Urinary bladder (tissue), 4 donors: ENCODE results near the gene DEF6. TPM values are rescaled to one million over a fixed set of nuclear protein-coding genes. Genes with fewer than 3 reads are reported as not detected.
"Not testable (repeated sequence)": the region's sequence is repeated elsewhere in the genome, so short reads cannot be mapped to it uniquely, and the experiment has no call there.

ENCODE experiments used
- DNase-seq: peaks from one replicate; pipeline ENCODE4 v3.0.0-alpha.2; 2015; ENCODE audit errors: extremely low spot score
- H3K27ac ChIP-seq: one replicate; pipeline ENCODE4 v1.5.1; 2013; ENCODE audit warnings: low read depth, mild to moderate bottlenecking, moderate library complexity
- H3K36me3 ChIP-seq: one replicate; pipeline ENCODE4 v1.6.1; 2013; ENCODE audit warnings: mild to moderate bottlenecking, moderate library complexity; ENCODE audit not compliant: insufficient read depth
- H3K4me1 ChIP-seq: one replicate; pipeline ENCODE4 v1.6.1; 2013; ENCODE audit warnings: mild to moderate bottlenecking, moderate library complexity; ENCODE audit not compliant: insufficient read depth
- H3K4me3 ChIP-seq: one replicate; pipeline ENCODE4 v1.5.1; 2013; ENCODE audit warnings: low read depth, low read length
- WGBS: extraction: QIAGEN DNeasy Blood & Tissue Kit; methylation state at CpG from one replicate; pipeline ENCODE4 v1.1.7; 2013; 5-methylcytosine and 5-hydroxymethylcytosine counted together
- polyA plus RNA-seq: library from polyadenylated mRNA; stranded (reverse); fragments of 200-250 nt; gene quantifications from one replicate; pipeline ENCODE4 v1.2.3, GENCODE V29; 2013
- total RNA-seq: library from RNA; depleted of rRNA; stranded (reverse); fragments of >200 nt; gene quantifications from one replicate; pipeline ENCODE4 v1.2.3, GENCODE V29; 2014
- donor health status: healthy with polysubstance abuse.
- donor health status: healthy.

Gene DEF6
- total and polyA plus RNA-seq, 2 donors, result 7.2 to 7.8 TPM

- not testable (repeated sequence) for DNase-seq, H3K36me3 ChIP-seq, H3K27ac ChIP-seq, H3K4me1 ChIP-seq, H3K4me3 ChIP-seq
- 97% methylated on average over 2 of the region's 2 CpGs for WGBS
Measured at GRCh38 chr6:35308543-35308942, 10.9 kb downstream of the DEF6 start.

DNA sequence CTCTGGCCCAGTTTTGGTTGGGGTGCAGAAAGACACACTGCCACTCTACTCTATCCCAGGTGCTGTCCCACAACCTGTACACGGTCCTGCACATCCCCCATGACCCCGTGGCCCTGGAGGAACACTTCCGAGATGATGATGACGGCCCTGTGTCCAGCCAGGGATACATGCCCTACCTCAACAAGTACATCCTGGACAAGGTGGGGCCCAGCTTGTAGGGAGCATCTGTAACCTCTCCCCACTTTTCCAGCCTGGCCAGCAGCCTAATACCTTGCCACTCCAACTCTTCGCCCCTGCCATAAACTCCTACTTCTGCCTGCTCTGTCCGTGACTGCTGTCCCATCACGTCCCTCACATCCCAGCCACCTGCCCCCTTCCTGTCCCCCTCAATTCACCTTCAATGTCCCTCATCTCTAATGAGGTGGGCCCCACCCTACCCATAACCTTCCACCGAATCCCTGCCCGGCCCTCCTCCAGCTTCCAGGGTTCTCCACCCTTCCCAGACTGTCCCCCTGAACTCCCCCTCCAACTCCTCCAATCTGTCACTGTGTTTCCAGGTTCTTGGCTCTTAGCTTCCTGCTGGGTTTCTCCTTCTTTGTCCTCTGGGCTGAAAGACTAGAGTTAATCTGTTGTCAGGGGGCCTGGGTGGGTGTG, 12.1 kb downstream of the DEF6 start:
- H3K4me1 ChIP-seq, result no peaks in the 10 kb centered on the region
- 91% methylated on average over 9 of the region's 9 CpGs for WGBS
- H3K4me3 ChIP-seq, result no peak overlapping the region
- DNase-seq, result no peak
- no peak overlapping the region for H3K27ac ChIP-seq
- H3K36me3 ChIP-seq, result no peaks in the 10 kb centered on the region

DNA sequence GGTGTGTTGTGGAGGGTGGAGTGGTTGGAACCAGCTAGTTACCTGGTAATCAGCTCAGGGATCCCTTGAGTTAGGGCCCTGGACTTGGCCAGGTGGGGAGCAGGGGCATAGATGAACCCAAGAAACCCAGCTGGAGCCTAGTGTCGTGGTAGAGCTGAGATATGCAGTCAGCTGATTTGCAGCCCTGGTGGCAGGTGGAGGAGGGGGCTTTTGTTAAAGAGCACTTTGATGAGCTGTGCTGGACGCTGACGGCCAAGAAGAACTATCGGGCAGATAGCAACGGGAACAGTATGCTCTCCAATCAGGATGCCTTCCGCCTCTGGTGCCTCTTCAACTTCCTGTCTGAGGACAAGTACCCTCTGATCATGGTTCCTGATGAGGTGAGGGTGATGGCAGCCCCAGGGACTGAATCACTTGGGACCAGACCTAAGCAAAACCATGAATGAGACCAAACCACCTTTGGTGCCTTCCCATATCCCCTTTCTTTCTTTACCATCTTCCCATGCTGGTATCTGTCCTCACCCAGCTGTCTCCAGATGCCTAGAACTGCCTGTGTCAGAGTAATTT, 12.7 kb downstream of the DEF6 start:
- Histone ChIP-seq H3K4me1 (no peaks in the 10 kb centered on the region), H3K4me3 (no peak overlapping the region), H3K27ac (no peak overlapping the region), H3K36me3 (no peaks in the 10 kb centered on the region)
- no peak for DNase-seq
- 86% methylated on average over 6 of the region's 6 CpGs for WGBS

DNA sequence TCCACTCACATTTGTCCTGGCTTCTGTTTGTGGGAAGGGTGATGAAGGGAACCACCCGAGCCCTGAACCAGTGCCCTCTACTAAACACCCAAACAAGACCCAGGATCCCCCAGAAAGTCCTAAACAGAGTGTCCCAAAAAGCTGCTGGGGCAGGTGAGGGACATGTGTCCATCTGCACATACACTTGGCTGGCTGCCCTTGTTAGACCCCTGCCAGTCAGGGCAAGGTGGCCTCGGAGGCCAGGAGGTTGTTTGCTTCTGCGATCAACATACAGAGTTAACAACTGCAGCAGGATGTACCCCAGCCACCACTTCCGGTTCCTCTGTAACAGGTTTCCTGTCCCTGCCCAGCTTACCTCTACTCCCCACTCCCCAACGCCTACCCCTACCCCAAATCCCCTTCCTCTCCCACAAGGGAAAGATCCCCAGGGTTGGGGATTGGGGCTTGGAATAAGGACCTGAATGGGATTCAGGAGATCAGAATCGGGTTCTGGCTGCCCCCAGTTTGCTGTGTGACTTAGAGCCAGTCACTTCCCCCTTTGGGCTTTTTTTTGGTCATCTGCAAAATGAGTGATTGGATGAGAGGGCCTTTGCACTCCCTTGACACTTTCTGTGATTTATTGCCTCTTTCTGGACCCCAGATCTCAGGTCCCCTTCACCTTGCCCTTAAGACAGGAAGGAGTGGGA, 13.9 kb downstream of the DEF6 start:
- Histone ChIP-seq H3K4me3 (no peak overlapping the region), H3K36me3 (no peaks in the 10 kb centered on the region), H3K4me1 (no peaks in the 10 kb centered on the region), H3K27ac (no peak overlapping the region)
- DNase-seq, result no peak
- 75% methylated on average over 6 of the region's 6 CpGs for WGBS

DNA sequence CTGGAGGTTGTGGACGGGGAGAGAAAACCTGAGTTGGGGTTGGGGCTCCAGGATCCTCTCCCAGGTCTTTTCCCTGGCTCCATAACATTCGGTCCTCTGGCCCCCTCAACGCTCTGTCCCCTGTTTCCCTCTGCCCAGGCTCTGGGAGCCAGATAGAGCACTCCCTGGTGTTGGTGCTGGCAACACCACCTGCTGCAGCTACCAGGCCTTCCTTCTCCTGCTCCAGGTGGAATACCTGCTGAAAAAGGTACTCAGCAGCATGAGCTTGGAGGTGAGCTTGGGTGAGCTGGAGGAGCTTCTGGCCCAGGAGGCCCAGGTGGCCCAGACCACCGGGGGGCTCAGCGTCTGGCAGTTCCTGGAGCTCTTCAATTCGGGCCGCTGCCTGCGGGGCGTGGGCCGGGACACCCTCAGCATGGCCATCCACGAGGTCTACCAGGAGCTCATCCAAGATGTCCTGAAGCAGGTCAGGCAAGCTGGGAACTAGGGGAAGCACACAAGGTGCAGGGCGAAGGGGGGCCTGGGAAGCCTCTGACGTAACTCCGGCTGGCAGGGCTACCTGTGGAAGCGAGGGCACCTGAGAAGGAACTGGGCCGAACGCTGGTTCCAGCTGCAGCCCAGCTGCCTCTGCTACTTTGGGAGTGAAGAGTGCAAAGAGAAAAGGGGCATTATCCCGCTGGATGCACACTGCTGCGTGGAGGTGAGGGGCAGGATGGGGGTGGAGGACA, 14.6 kb downstream of the DEF6 start:
- Histone ChIP-seq H3K27ac (no peak overlapping the region), H3K4me1 (no peaks in the 10 kb centered on the region), H3K36me3 (no peaks in the 10 kb centered on the region), H3K4me3 (no peak overlapping the region)
- no peak for DNase-seq
- 93% methylated on average over 19 of the region's 19 CpGs for WGBS

DNA sequence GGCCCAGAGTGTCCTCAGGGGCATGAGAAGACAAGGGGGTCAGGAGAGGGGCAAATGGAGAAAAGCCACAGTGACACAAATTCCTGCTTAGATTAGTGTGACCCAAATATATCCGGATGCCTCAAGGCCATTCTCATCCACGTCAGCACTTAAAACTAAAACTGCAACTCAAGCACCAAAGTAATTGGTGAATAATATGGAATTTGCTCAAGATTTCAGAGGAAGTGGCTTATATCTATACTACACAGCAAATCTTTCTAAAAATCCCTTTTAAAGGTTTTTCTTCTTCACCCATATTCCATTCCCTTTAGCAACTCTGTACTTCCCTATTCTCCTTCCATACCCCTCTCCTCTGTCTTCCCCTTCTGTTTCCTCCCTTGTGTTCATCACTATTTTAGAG, 15.2 kb downstream of the DEF6 start:
- DNase-seq, result no peak
- 67% methylated on average over 2 of the region's 2 CpGs for WGBS
- Histone ChIP-seq H3K4me1 (no peaks in the 10 kb centered on the region), H3K27ac (no peak overlapping the region), H3K4me3 (no peak overlapping the region), H3K36me3 (no peaks in the 10 kb centered on the region)

- no peaks in the 10 kb centered on the region for H3K36me3 ChIP-seq
- no peak overlapping the region for H3K27ac ChIP-seq
- H3K4me3 ChIP-seq, result peak overlapping the region; percentile 37
- H3K4me1 ChIP-seq, result no peaks in the 10 kb centered on the region
- WGBS, result 19% methylated on average over 28 of the region's 28 CpGs
- no peak for DNase-seq
Measured at GRCh38 chr6:35317483-35318195, 20.0 kb downstream of the DEF6 start.

DNA sequence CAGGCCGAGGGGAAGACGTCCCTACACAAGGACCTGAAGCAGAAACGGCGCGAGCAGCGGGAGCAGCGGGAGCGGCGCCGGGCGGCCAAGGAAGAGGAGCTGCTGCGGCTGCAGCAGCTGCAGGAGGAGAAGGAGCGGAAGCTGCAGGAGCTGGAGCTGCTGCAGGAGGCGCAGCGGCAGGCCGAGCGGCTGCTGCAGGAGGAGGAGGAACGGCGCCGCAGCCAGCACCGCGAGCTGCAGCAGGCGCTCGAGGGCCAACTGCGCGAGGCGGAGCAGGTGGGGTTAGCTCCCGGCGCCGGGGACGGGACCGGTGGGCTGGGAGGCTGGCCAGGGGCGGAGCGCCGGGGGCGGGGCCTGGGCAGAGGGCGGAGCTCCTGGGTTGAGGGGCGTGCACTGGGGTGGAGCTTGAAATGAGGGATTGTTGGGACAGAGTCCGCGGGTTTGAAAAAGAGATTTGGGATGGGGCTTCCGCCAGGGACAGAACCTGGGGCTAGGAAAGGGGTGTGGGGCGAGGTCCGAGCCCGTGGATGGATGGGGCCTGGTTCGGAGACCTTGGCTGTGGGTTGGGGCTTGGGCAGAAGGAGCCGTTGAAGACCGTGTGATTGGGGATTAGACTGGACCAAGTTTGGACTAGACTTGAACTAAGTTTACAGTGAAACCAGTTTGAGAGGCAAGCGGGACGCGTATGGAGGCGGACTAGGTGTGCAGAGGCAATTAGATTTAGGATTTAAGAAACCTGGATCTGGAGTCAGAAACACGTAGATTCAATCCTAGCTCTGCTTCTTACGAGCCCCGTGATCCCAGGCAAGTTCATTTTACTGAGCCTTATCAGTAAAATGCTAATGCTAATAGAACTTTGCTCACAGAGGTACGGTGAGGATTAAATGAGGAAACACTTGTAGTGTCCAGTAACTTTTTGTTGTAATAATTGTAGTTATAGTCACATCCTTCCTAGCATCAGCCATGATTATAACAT, 20.9 kb downstream of the DEF6 start:
- H3K4me1 ChIP-seq, result no peaks in the 10 kb centered on the region
- 17% methylated on average over 55 of the region's 55 CpGs for WGBS
- peak overlapping the region; percentile 37 for H3K4me3 ChIP-seq
- DNase-seq, result no peak
- H3K27ac ChIP-seq, result no peak overlapping the region
- H3K36me3 ChIP-seq, result no peaks in the 10 kb centered on the region

DNA sequence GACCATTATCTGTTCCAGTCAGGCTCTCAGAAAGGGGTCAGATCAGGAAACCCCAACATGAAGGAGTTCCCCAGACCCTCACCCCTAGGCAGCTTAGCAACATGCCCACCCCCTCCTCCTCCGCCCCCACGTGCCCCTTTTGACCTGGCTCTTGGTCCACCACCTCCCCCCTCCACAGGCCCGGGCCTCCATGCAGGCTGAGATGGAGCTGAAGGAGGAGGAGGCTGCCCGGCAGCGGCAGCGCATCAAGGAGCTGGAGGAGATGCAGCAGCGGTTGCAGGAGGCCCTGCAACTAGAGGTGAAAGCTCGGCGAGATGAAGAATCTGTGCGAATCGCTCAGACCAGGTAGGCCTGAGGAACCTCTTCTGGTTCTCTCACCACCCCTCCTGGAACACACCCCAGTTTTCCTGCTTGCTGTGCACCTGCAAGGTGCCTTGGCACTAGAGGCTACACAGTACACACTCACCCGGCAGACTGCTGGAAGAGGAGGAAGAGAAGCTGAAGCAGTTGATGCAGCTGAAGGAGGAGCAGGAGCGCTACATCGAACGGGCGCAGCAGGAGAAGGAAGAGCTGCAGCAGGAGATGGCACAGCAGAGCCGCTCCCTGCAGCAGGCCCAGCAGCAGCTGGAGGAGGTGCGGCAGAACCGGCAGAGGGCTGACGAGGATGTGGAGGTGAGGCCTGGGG, 21.9 kb downstream of the DEF6 start:
- H3K4me3 ChIP-seq, result no peak overlapping the region
- H3K27ac ChIP-seq, result no peak overlapping the region
- no peaks in the 10 kb centered on the region for H3K36me3 ChIP-seq
- 92% methylated on average over 20 of the region's 20 CpGs for WGBS
- no peak for DNase-seq
- no peaks in the 10 kb centered on the region for H3K4me1 ChIP-seq

- WGBS, result 94% methylated on average over 2 of the region's 2 CpGs
- H3K36me3 ChIP-seq, result no peaks in the 10 kb centered on the region
- DNase-seq, result no peak
- H3K4me3 ChIP-seq, result no peak overlapping the region
- H3K4me1 ChIP-seq, result no peaks in the 10 kb centered on the region
- H3K27ac ChIP-seq, result no peak overlapping the region
Measured at GRCh38 chr6:35320031-35320410, 22.4 kb downstream of the DEF6 start.

- Histone ChIP-seq H3K27ac (no peak overlapping the region), H3K36me3 (no peaks in the 10 kb centered on the region), H3K4me1 (no peaks in the 10 kb centered on the region), H3K4me3 (no peak overlapping the region)
- no peak for DNase-seq
- WGBS, result 95% methylated on average over 8 of the region's 8 CpGs
Measured at GRCh38 chr6:35321091-35321490, 23.5 kb downstream of the DEF6 start.

GRCh38 chr6:35327349-35328027, 29.9 kb downstream of the DEF6 start:
- 36% methylated on average over 7 of the region's 7 CpGs for WGBS

More at GRCh38 chr6:35327349-35328027, 29.9 kb downstream of the DEF6 start:
- Histone ChIP-seq H3K4me1 (no peaks in the 10 kb centered on the region), H3K36me3 (no peaks in the 10 kb centered on the region), H3K27ac (no peak overlapping the region), H3K4me3 (no peak overlapping the region)
- no peak for DNase-seq
